A172 (cell line): Measurements from ENCODE around the gene TFF3. TPM values are rescaled to one million over a fixed set of nuclear protein-coding genes. Genes with fewer than 3 reads are reported as not detected.

Source experiments
- DNase-seq: peaks from one replicate; pipeline ENCODE4 v3.0.0-alpha.2; 2015; ENCODE audit warnings: low spot score
- total RNA-seq: library from RNA; depleted of rRNA; stranded (reverse); fragments of >200 nt; shearing (Covaris generic); gene quantifications from 2 replicates; pipeline ENCODE4 v1.2.3, GENCODE V29; 2014; rRNA removed

The TFF3 gene
- total RNA-seq, 1 experiment from 2014 or later: not detected

- DNase-seq: no peak
These were observed 48.1 kb downstream of the TFF3 start for GRCh38 chr21:42266971-42267556.

GRCh38 chr21:42265231-42265812 lies 49.9 kb downstream of the TFF3 start:
- DNase-seq: no peak

- no peak for DNase-seq
These were observed 50.7 kb downstream of the TFF3 start for GRCh38 chr21:42264245-42265195.

GRCh38 chr21:42263591-42264131 lies 51.5 kb downstream of the TFF3 start:
- DNase-seq: no peak

GRCh38 chr21:42262831-42263231 lies 52.4 kb downstream of the TFF3 start:
- peak; percentile 90 for DNase-seq

GRCh38 chr21:42261829-42262200 lies 53.4 kb downstream of the TFF3 start:
- DNase-seq: no peak

Other genes with a start within 250 kb of the TFF3 start
- gene UMODL1, start 244.1 kb downstream of the TFF3 start, total RNA-seq: not detected in 2 replicates
- 2.5 and 2.9 TPM in 2 replicates for gene ABCG1, start 96.3 kb downstream of the TFF3 start, total RNA-seq
- not detected in 2 replicates for gene TFF2, start 35.6 kb upstream of the TFF3 start, total RNA-seq
- gene TFF1, start 51.1 kb upstream of the TFF3 start, total RNA-seq: not detected in 2 replicates
- gene TMPRSS3, start 80.6 kb upstream of the TFF3 start, total RNA-seq: 0.12 TPM in 1 of 2 replicates, not detected in the other
- not detected in 2 replicates for gene UBASH3A, start 88.5 kb upstream of the TFF3 start, total RNA-seq
- not detected in 2 replicates for gene RSPH1, start 180.8 kb upstream of the TFF3 start, total RNA-seq
- gene SLC37A1, start 198.4 kb upstream of the TFF3 start, total RNA-seq: 1.1 and 1.6 TPM in 2 replicates